ENCODE data around the gene EN2. TPM values are rescaled to one million over a fixed set of nuclear protein-coding genes. Genes with fewer than 3 reads are reported as not detected.

Gene EN2
- total and polyA plus RNA-seq, 10 of the 15 experiments (the other 5 are each of a cell fraction or from before 2014, with no cell fraction given): not detected

GRCh38 chr7:155438777-155439176, 19.2 kb upstream of the EN2 start:
- FAIRE-seq (no peak), DNase-seq (ENCODE audit: low read depth, low spot score) (no peak), ATAC-seq (no peak)
- H3K36me3 ChIP-seq (ENCODE audit: control insufficient read depth in 2 of 2, insufficient read depth in 2 of 2, low read length in 1 of 2): no peaks in the 10 kb centered on the region
- no peak overlapping the region for H3K9ac ChIP-seq (ENCODE audit: control insufficient read depth, insufficient read depth, low read length)
- no TSS peak for BruUV-seq (replicated peaks)
- H3K4me1 ChIP-seq (ENCODE audit: control insufficient read depth, insufficient read depth, low read length): no peaks in the 10 kb centered on the region
- POLR2A ChIA-PET: no interaction called here
- H3K4me2 ChIP-seq (ENCODE audit: control insufficient read depth, insufficient read depth): no peak overlapping the region
- RAD21 ChIA-PET (ENCODE audit: unreplicated experiment): no interaction called here
- H3K9me3 ChIP-seq (replicated peaks; ENCODE audit: control insufficient read depth, insufficient read depth, low read length): no peaks in the 10 kb centered on the region
- WGBS (ENCODE audit: insufficient coverage, insufficient replicate concordance, low lambda C conversion rate, missing lambda C conversion rate): 20% methylated on average over 7 of the region's 7 CpGs
- CTCF ChIA-PET: no interaction called here
- H3K27me3 ChIP-seq (replicated peaks in 1 of 2; ENCODE audit: control insufficient read depth in 2 of 2, insufficient read depth in 2 of 2, low read length in 1 of 2): no peaks in the 10 kb centered on the region; a peak in 3 of 4 replicates
- no peak overlapping the region for H3K4me3 ChIP-seq
- SMC1A ChIA-PET (ENCODE audit: uncharacterized antibody, unreplicated experiment): no interaction called here
- no peak overlapping the region for H3K27ac ChIP-seq (ENCODE audit: control insufficient read depth, insufficient read depth)
- TF ChIP-seq TCF7 (IDR thresholded peaks at IDR 0.05; ENCODE audit: borderline replicate concordance): no peak
- no peak for TF ChIP-seq ZZZ3 (IDR thresholded peaks at IDR 0.05; ENCODE audit: control insufficient read depth, insufficient read length, low read depth)
- no peak for TF ChIP-seq MAX (IDR thresholded peaks at IDR 0.05; ENCODE audit: low read depth, low read length)
- TF ChIP-seq RAD51 (IDR thresholded peaks at IDR 0.05): no peak
- TF ChIP-seq TBL1XR1 (IDR thresholded peaks at IDR 0.05; ENCODE audit: low read depth, low read length): no peak
- TF ChIP-seq ETV6 (conservative IDR thresholded peaks at IDR 0.05 in 1 of 2, IDR thresholded peaks at IDR 0.05 in 1 of 2; ENCODE audit: borderline replicate concordance in 1 of 2, low read depth in 1 of 2): no peak
- no peak for TF ChIP-seq POLR2A (IDR thresholded peaks at IDR 0.05; ENCODE audit: low read depth, low read length)
- no peak for TF ChIP-seq CTCF (IDR thresholded peaks at IDR 0.05 in 2 of 3, conservative IDR thresholded peaks at IDR 0.05 in 1 of 3; ENCODE audit: control insufficient read depth in 2 of 3, extremely low read depth in 1 of 3, insufficient read depth in 1 of 3, low read depth in 3 of 3, low read length in 3 of 3)
- TF ChIP-seq EGR1 (IDR thresholded peaks at IDR 0.05; ENCODE audit: borderline replicate concordance in 1 of 2, low read depth in 2 of 2, low read length in 2 of 2): no peak
- no peak for TF ChIP-seq ASH2L (IDR thresholded peaks at IDR 0.05; ENCODE audit: borderline replicate concordance, low read depth)
- no peak for TF ChIP-seq LARP7 (IDR thresholded peaks at IDR 0.05)
- no peak for TF ChIP-seq SREBF2 (IDR thresholded peaks at IDR 0.05; ENCODE audit: low read length)
- intact Hi-C loops (cut with micrococcal nuclease; ENCODE audit: unreplicated experiment) (no loop called here), in situ Hi-C loops (cut with MboI) (no loop called here)
- H3K79me2 ChIP-seq (ENCODE audit: control insufficient read depth, insufficient read depth, low read length): no peaks in the 10 kb centered on the region
- no peak overlapping the region for H2AFZ ChIP-seq (ENCODE audit: control insufficient read depth, low read depth, low read length)
- no peaks in the 10 kb centered on the region for H4K20me1 ChIP-seq (ENCODE audit: control insufficient read depth, insufficient read depth)
